Measurements from ENCODE around the gene ZNF420.
"Not testable (repeated sequence)": the region's sequence is repeated elsewhere in the genome, so short reads cannot be mapped to it uniquely, and the experiment has no call there.

ZNF420 gene

DNA sequence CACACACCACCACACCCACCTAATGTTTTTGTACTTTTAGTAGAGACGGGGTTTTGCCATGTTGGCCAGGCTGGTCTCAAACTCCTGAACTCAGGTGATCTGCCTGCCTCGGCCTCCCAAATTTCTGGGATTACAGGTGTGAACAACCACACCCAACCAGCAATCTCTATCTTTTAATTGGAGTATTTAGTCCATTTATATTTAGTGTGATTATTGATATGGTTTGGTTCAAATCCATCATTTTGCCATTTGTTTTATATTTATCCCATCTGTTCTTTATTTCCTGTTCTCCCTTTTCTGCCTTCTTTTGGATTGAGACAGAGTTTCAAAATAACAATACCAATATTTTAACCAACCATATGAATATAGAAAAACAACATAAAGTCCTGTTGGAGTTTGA lies 4.1 kb downstream of the ZNF420 start:
- Histone ChIP-seq H3K9ac (ENCODE audit: low read depth, low read length) (no peak overlapping the region), H3K4me3 (ENCODE audit: low read depth, low read length) (no peak overlapping the region), H3K27me3 (ENCODE audit: control insufficient read depth, insufficient read depth, low read length) (no peaks in the 10 kb centered on the region), H3K9me3 (ENCODE audit: control insufficient read depth, insufficient read depth, low read length) (peaks cover 5% of the 10 kb centered on the region), H3K4me1 (ENCODE audit: control insufficient read depth, insufficient read depth, low read length) (no peaks in the 10 kb centered on the region), H3K36me3 (ENCODE audit: control insufficient read depth, insufficient read depth, low read length) (no peaks in the 10 kb centered on the region)

DNA sequence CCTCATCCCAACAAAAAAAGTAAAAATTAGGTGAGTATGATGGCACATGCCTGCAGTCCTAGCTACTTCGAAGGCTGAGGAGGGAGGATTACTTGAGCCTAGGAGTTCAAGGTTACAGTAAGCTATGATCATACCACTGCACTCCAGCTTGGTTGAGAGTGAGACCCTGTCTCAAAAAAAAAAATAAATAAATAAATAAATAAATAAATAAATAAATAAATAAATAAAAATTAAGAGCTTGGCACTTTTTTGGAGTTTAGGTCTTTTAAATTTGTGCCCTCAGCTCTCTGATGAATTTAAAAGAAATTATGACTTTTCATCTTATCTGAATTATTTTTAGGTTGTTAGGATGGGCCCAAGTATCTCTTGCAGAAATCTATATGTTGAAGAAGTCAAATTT lies 8.9 kb downstream of the ZNF420 start:
- Histone ChIP-seq H3K27me3 (ENCODE audit: control insufficient read depth, insufficient read depth, low read length) (no peaks in the 10 kb centered on the region), H3K36me3 (ENCODE audit: control insufficient read depth, insufficient read depth, low read length) (peaks cover 2% of the 10 kb centered on the region), H3K9me3 (ENCODE audit: control insufficient read depth, insufficient read depth, low read length) (peaks cover 5% of the 10 kb centered on the region), H3K9ac (ENCODE audit: low read depth, low read length) (no peak overlapping the region), H3K4me3 (ENCODE audit: low read depth, low read length) (no peak overlapping the region), H3K4me1 (ENCODE audit: control insufficient read depth, insufficient read depth, low read length) (no peaks in the 10 kb centered on the region)

DNA sequence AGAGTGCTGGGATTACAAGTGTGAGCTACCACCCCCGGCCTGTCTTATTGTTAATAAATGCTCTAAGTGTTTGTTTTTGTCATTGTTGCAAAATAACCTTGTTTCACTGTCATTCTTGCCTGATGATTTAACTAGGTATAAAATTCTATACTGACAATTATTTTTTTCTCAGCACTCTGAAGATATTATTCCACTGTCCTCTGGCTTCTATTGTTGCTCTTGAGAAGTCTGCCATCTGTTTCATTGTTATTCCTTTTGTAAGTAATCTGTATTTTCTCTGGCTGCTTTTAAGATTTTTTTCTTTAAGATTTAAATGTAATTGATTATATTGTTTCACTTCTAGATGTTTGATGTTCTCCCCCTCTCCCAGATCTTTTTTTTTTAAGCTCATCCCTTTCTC lies 17.6 kb downstream of the ZNF420 start:
- Histone ChIP-seq H3K4me3 (ENCODE audit: low read depth, low read length) (no peak overlapping the region), H3K9me3 (ENCODE audit: control insufficient read depth, insufficient read depth, low read length) (no peaks in the 10 kb centered on the region), H3K9ac (ENCODE audit: low read depth, low read length) (no peak overlapping the region), H3K27me3 (ENCODE audit: control insufficient read depth, insufficient read depth, low read length) (no peaks in the 10 kb centered on the region), H3K4me1 (ENCODE audit: control insufficient read depth, insufficient read depth, low read length) (no peaks in the 10 kb centered on the region), H3K36me3 (ENCODE audit: control insufficient read depth, insufficient read depth, low read length) (peaks cover 5% of the 10 kb centered on the region)

DNA sequence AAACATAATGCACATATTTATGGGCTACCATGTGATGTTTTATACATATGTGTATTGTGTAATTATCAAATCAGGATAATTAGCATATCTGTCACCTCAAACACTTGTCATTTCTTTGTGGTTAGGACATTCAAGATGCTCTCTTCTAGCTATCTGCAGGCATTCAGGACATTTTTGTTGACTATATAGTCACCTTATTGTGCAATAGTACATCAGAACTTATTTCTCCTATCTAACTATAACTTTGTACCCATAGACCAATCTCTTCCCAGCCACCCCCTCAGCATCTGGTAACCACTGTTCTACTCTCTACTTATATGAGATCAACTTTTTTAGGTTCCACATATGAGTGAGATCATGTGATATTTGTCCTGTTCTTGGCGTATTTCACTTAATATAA lies 20.3 kb downstream of the ZNF420 start:
- no peaks in the 10 kb centered on the region for H3K27me3 ChIP-seq (ENCODE audit: control insufficient read depth, insufficient read depth, low read length)
- no peak overlapping the region for H3K9ac ChIP-seq (ENCODE audit: low read depth, low read length)
- peaks cover 4% of the 10 kb centered on the region for H3K36me3 ChIP-seq (ENCODE audit: control insufficient read depth, insufficient read depth, low read length)
- H3K9me3 ChIP-seq (ENCODE audit: control insufficient read depth, insufficient read depth, low read length) = peaks cover 7% of the 10 kb centered on the region
- no peak overlapping the region for H3K4me3 ChIP-seq (ENCODE audit: low read depth, low read length)
- H3K4me1 ChIP-seq (ENCODE audit: control insufficient read depth, insufficient read depth, low read length) = no peaks in the 10 kb centered on the region

DNA sequence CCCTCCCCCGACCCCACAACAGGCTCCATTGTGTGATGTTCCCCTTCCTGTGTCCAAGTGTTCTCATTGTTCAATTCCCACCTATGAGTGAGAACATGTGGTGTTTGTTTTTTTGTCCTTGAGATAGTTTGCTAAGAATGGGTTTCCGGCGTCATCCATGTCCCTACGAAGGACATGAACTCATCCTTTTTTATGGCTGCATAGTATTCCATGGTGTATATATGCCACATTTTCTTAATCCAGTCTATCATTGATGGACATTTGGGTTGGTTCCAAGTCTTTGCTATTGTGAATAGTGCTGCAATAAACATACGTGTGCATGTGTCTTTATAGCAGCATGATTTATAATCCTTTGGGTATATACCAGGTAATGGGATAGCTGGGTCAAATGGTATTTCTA lies 25.9 kb downstream of the ZNF420 start:
- H3K9me3 ChIP-seq (ENCODE audit: control insufficient read depth, insufficient read depth, low read length); H3K4me3 ChIP-seq (ENCODE audit: low read depth, low read length); H3K9ac ChIP-seq (ENCODE audit: low read depth, low read length); H3K27me3 ChIP-seq (ENCODE audit: control insufficient read depth, insufficient read depth, low read length); H3K4me1 ChIP-seq (ENCODE audit: control insufficient read depth, insufficient read depth, low read length); H3K36me3 ChIP-seq (ENCODE audit: control insufficient read depth, insufficient read depth, low read length): not testable (repeated sequence)

DNA sequence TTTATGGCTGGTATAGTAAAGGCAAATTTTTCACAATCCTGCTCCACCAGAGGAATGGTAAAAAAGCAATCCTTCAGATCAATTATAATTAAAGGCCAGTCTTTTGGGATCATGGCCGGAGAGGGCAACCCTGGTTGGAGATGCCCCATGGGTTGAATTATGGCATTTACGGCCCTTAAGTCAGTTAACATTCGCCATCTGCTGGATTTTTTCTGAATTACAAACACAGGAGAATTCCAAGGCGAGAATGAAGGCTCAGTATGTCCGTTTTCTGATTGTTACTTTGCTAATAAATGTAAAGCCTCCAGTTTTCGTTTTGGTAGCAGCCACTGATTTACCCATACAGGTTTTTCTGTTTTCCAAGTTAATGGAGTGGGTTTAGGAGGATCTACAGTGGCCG lies 33.5 kb downstream of the ZNF420 start:
- H3K27me3 ChIP-seq (ENCODE audit: control insufficient read depth, insufficient read depth, low read length); H3K36me3 ChIP-seq (ENCODE audit: control insufficient read depth, insufficient read depth, low read length); H3K9ac ChIP-seq (ENCODE audit: low read depth, low read length); H3K4me1 ChIP-seq (ENCODE audit: control insufficient read depth, insufficient read depth, low read length); H3K4me3 ChIP-seq (ENCODE audit: low read depth, low read length): not testable (repeated sequence)
- H3K9me3 ChIP-seq (ENCODE audit: control insufficient read depth, insufficient read depth, low read length) = peaks cover 30% of the 10 kb centered on the region

DNA sequence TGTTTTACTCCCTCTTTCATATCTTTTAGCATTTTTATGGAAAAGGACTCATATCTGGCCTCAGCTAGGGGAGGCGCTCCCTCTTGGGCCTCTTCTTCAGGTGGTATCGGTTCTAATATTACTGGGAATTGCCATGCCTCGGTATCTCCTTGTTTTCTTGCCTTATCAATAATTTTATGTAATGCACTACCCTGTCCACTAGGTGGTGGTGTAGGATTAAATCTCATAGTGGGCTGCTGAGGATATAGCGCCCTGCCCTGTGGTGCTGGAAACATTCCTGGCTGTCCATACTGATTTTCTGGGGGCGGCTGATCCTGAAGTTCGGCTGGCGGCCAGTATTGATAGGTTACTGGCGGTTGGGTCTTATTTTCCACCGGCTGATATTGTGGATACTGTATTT lies 35.8 kb downstream of the ZNF420 start:
- no peaks in the 10 kb centered on the region for H3K4me1 ChIP-seq (ENCODE audit: control insufficient read depth, insufficient read depth, low read length)
- H3K27me3 ChIP-seq (ENCODE audit: control insufficient read depth, insufficient read depth, low read length) = no peaks in the 10 kb centered on the region
- no peak overlapping the region for H3K9ac ChIP-seq (ENCODE audit: low read depth, low read length)
- no peak overlapping the region for H3K4me3 ChIP-seq (ENCODE audit: low read depth, low read length)
- H3K9me3 ChIP-seq (ENCODE audit: control insufficient read depth, insufficient read depth, low read length) = peaks cover 30% of the 10 kb centered on the region
- H3K36me3 ChIP-seq (ENCODE audit: control insufficient read depth, insufficient read depth, low read length) = peaks cover 3% of the 10 kb centered on the region

DNA sequence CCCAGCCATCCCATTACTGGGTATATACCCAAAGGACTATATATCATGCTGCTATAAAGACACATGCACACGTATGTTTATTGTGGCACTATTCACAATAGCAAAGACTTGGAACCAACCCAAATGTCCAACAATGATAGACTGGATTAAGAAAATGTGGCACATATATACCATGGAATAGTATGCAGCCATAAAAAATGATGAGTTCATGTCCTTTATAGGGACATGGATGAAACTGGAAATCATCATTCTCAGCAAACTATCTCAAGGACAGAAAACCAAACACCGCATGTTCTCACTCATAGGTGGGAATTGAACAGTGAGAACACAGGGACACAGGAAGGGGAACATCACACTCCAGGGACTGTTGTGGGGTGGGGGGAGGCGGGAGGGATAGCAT lies 43.9 kb downstream of the ZNF420 start:
- H3K27me3 ChIP-seq (ENCODE audit: control insufficient read depth, insufficient read depth, low read length); H3K36me3 ChIP-seq (ENCODE audit: control insufficient read depth, insufficient read depth, low read length); H3K4me1 ChIP-seq (ENCODE audit: control insufficient read depth, insufficient read depth, low read length); H3K9ac ChIP-seq (ENCODE audit: low read depth, low read length); H3K4me3 ChIP-seq (ENCODE audit: low read depth, low read length): not testable (repeated sequence)
- peaks cover 31% of the 10 kb centered on the region for H3K9me3 ChIP-seq (ENCODE audit: control insufficient read depth, insufficient read depth, low read length)

DNA sequence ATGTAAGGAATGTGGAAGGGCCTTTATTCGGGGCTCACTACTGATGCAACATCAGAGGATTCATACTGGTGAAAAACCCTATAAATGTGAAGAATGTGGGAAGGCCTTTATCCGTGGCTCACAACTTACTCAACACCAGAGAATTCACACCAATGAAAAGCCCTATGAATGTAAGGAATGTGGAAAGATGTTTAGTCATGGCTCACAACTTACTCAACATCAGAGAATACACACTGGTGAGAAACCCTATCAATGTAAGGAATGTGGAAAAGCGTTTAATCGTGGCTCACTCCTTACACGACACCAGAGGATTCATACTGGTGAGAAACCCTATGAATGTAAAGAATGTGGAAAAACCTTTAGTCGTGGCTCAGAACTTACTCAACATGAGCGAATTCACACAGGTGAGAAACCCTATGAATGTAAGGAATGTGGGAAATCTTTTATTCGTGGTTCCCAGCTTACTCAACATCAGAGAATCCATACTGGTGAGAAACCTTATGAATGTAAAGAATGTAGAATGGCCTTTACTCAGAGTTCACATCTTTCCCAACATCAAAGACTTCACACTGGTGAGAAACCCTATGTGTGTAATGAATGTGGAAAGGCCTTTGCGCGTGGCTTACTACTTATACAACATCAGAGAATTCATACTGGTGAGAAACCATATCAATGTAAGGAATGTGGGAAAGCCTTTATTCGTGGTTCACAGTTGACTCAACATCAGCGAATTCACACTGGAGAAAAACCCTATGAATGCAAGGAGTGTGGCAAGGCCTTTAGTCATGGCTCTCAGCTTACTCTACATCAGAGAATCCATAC lies 50.0 kb downstream of the ZNF420 start:
- peaks cover 59% of the 10 kb centered on the region for H3K9me3 ChIP-seq (ENCODE audit: control insufficient read depth, insufficient read depth, low read length)

DNA sequence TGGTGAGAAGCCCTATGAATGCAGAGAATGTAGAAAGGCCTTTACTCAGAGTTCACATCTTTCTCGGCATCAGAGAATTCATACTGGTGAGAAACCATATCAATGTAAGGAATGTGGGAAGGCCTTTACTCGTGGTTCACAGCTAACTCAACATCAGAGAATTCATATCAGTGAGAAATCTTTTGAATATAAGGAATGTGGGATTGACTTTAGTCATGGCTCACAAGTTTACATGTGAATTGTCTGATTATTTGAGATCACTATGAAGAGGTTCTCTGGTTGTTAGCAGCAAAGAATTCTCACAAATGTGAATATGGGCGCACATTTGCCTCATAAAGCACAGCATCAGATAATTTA lies 50.6 kb downstream of the ZNF420 start:
- H3K27me3 ChIP-seq (ENCODE audit: control insufficient read depth, insufficient read depth, low read length) = no peaks in the 10 kb centered on the region
- no peak overlapping the region for H3K9ac ChIP-seq (ENCODE audit: low read depth, low read length)
- no peaks in the 10 kb centered on the region for H3K4me1 ChIP-seq (ENCODE audit: control insufficient read depth, insufficient read depth, low read length)
- peaks cover 63% of the 10 kb centered on the region for H3K9me3 ChIP-seq (ENCODE audit: control insufficient read depth, insufficient read depth, low read length)
- H3K4me3 ChIP-seq (ENCODE audit: low read depth, low read length) = no peak overlapping the region
- peaks cover 15% of the 10 kb centered on the region for H3K36me3 ChIP-seq (ENCODE audit: control insufficient read depth, insufficient read depth, low read length)

More for the DNA sequence above, 50.0 kb downstream of the ZNF420 start:
- Histone ChIP-seq H3K27me3 (ENCODE audit: control insufficient read depth, insufficient read depth, low read length) (no peaks in the 10 kb centered on the region), H3K9ac (ENCODE audit: low read depth, low read length) (no peak overlapping the region), H3K36me3 (ENCODE audit: control insufficient read depth, insufficient read depth, low read length) (peaks cover 15% of the 10 kb centered on the region), H3K4me1 (ENCODE audit: control insufficient read depth, insufficient read depth, low read length) (no peaks in the 10 kb centered on the region), H3K4me3 (ENCODE audit: low read depth, low read length) (peak overlapping the region; percentile 18)

DNA sequence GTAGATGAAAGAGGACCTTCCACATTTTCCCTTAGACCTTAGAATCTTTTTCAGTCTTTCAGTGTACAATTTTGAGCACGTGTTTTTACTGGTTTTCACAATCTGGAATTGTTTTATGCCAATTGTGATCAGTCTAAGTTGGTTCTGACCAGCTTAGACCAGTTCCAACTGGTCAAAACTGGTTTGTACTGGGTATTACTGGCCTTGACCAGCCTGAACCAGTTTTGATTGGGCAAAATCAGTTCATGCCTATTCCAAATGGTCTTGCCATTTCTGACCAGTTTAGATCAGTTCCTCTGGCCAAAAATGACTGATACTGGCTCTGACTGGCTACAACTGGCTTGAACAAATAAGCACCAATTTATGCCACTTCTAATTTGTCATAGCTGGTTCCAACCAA lies 57.9 kb downstream of the ZNF420 start:
- H3K36me3 ChIP-seq (ENCODE audit: control insufficient read depth, insufficient read depth, low read length) = no peaks in the 10 kb centered on the region

DNA sequence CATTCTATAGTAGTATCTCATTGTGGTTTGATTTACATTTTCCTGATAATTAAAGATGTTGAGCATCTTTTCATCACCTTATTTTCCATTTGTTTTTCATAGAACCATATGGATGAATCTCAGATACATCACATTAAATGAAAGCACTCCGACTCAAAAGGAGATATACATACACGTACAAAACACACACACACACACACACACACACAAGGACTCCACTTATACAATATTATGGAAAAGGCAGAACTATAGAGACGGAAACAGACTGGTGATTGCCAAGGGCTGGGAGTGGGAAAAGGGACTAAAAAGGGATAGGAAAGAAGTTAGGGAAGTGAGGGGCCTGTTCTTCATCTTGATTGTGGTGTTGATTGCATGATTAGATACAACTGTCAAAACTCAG lies 70.0 kb downstream of the ZNF420 start:
- Histone ChIP-seq H3K36me3 (ENCODE audit: control insufficient read depth, insufficient read depth, low read length) (peaks cover 13% of the 10 kb centered on the region), H3K4me1 (ENCODE audit: control insufficient read depth, insufficient read depth, low read length) (no peaks in the 10 kb centered on the region), H3K9ac (ENCODE audit: low read depth, low read length) (no peak overlapping the region), H3K27me3 (ENCODE audit: control insufficient read depth, insufficient read depth, low read length) (no peaks in the 10 kb centered on the region), H3K9me3 (ENCODE audit: control insufficient read depth, insufficient read depth, low read length) (peaks cover 14% of the 10 kb centered on the region), H3K4me3 (ENCODE audit: low read depth, low read length) (no peak overlapping the region)

More for the DNA sequence above, 57.9 kb downstream of the ZNF420 start:
- Histone ChIP-seq H3K27me3 (ENCODE audit: control insufficient read depth, insufficient read depth, low read length) (no peaks in the 10 kb centered on the region), H3K9me3 (ENCODE audit: control insufficient read depth, insufficient read depth, low read length) (peaks cover 28% of the 10 kb centered on the region), H3K4me1 (ENCODE audit: control insufficient read depth, insufficient read depth, low read length) (no peaks in the 10 kb centered on the region), H3K9ac (ENCODE audit: low read depth, low read length) (no peak overlapping the region), H3K4me3 (ENCODE audit: low read depth, low read length) (no peak overlapping the region)

Measured in iPS-15b (cell line).